ENCODE measurements around the gene PCDH12.

The PCDH12 gene

DNA sequence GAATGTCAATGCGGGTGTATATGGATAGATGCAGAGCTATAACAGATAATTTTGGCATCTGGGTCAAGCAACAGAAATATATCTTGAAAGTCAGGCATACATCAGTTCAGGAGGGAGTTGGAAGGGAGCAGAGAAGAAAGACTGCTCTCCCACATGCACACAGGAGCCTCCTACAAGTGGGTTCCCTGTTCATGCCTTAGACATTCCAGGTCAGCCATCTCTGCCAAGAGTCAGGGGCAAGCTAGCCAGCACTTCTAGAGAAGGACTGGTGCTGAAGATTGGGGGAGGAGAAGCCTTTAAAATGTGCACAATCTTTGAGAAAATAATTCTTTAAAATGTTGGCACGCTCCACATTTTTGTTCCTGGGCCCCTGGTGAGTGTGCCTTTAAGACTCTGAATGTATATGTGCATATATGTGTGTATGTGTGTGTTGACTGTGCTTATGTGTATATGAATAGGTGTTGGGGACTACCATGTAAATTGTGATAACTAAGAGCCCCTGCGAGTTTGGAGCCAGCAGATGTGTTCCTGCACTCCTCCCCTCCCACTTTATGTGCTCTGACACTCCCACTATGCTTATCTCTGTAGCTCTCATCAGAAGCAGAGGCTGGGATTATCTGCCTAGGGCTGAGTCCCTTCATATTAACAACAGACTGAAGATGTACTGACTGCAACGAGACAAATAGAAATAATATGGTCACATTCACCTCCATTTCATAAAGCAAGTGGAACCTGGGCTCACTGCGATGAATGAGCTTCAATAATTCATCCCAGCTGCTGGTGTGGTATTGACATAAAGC lies 55.8 kb downstream of the PCDH12 start:
- no peak overlapping the region for H2AK5ac ChIP-seq (ENCODE audit: low read length)
- no peak overlapping the region for H2BK5ac ChIP-seq (ENCODE audit: low read depth, low read length, poor library complexity)
- H3K14ac ChIP-seq (ENCODE audit: low read length): no peak overlapping the region
- H2BK120ac ChIP-seq (ENCODE audit: insufficient read depth, low read length, poor library complexity): no peak overlapping the region
- no peak overlapping the region for H3K4me2 ChIP-seq (ENCODE audit: low read length)
- H3K36me3 ChIP-seq (ENCODE audit: control insufficient read depth in 1 of 2, insufficient read depth in 2 of 2, low read length in 2 of 2): no peaks in the 10 kb centered on the region
- no peaks in the 10 kb centered on the region for H3K79me2 ChIP-seq (ENCODE audit: control insufficient read depth, insufficient read depth, low read length, poor library complexity)
- H3K9me3 ChIP-seq (ENCODE audit: insufficient read depth, low read depth, low read length): no peaks in the 10 kb centered on the region
- no peak overlapping the region for H3K9ac ChIP-seq (ENCODE audit: low read length)
- no peak overlapping the region for H3K27ac ChIP-seq (ENCODE audit: low read depth, low read length)
- no peak overlapping the region for H3K23ac ChIP-seq (ENCODE audit: low read length)
- no peaks in the 10 kb centered on the region for H3K4me1 ChIP-seq (ENCODE audit: control insufficient read depth in 1 of 2, insufficient read depth in 2 of 2, low read length in 2 of 2)
- H2AFZ ChIP-seq (ENCODE audit: insufficient read depth, low read length, poor library complexity): no peak overlapping the region
- no peaks in the 10 kb centered on the region for H3K27me3 ChIP-seq (ENCODE audit: insufficient read depth, low read length)
- H3K18ac ChIP-seq (ENCODE audit: low read length): no peak overlapping the region
- H4K12ac ChIP-seq (ENCODE audit: low read depth, low read length): no peak overlapping the region
- no peak overlapping the region for H3K4me3 ChIP-seq (ENCODE audit: low read depth, low read length)
- H2BK12ac ChIP-seq (ENCODE audit: low read length): no peak overlapping the region
- no peaks in the 10 kb centered on the region for H3K79me1 ChIP-seq (ENCODE audit: low read length)
- H4K91ac ChIP-seq (ENCODE audit: low read depth, low read length): no peak overlapping the region
- H4K8ac ChIP-seq (ENCODE audit: low read depth, low read length): no peak overlapping the region
- no CpG with 5 or more reads among the region's 5 CpGs for WGBS (ENCODE audit: extremely low coverage, insufficient coverage, insufficient read length)
- DNase-seq: no peak
- no peak overlapping the region for H3K4ac ChIP-seq (ENCODE audit: low read depth, low read length)

DNA sequence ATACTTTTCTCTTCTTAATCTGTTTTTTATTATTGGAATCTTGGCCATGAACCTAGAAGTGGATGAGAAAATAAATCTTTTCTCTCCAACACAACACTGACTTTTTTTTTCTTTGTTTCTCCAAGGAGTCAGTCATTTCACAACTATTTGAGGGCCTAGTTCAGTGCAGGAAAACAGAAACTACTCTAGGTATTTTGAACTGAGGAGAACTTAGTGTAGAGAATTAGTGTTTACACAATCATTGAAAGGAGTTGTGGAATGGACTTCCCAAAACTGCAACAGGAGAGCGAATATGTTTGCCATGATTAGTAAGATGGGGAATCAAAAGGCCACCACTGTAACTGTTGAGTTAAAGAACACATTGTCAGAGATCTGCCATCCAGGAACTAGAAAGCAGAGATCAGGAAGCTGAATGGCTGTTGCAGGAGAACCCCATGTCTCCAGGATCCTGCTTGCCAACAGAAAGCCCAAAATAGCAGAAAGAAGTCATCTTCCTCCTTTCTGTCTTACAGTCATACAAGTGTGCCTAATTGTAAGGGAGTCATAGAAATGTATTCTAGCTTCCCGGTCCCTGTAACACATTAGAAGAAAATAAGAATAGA lies 59.5 kb downstream of the PCDH12 start:
- WGBS (ENCODE audit: extremely low coverage, insufficient coverage, insufficient read length): no CpG with 5 or more reads among the region's 2 CpGs
- Histone ChIP-seq H2BK5ac (ENCODE audit: low read depth, low read length, poor library complexity) (no peak overlapping the region), H3K36me3 (ENCODE audit: control insufficient read depth in 1 of 2, insufficient read depth in 2 of 2, low read length in 2 of 2) (no peaks in the 10 kb centered on the region), H3K27me3 (ENCODE audit: insufficient read depth, low read length) (no peaks in the 10 kb centered on the region), H3K9me3 (ENCODE audit: insufficient read depth, low read depth, low read length) (peaks cover 2% of the 10 kb centered on the region), H2AK5ac (ENCODE audit: low read length) (no peak overlapping the region), H3K4me2 (ENCODE audit: low read length) (no peak overlapping the region), H3K4me3 (ENCODE audit: low read depth, low read length) (no peak overlapping the region), H3K23ac (ENCODE audit: low read length) (no peak overlapping the region), H3K79me1 (ENCODE audit: low read length) (no peaks in the 10 kb centered on the region), H3K79me2 (ENCODE audit: control insufficient read depth, insufficient read depth, low read length, poor library complexity) (no peaks in the 10 kb centered on the region), H3K9ac (ENCODE audit: low read length) (no peak overlapping the region), H4K12ac (ENCODE audit: low read depth, low read length) (no peak overlapping the region), H3K4me1 (ENCODE audit: control insufficient read depth in 1 of 2, insufficient read depth in 2 of 2, low read length in 2 of 2) (no peaks in the 10 kb centered on the region), H3K18ac (ENCODE audit: low read length) (no peak overlapping the region), H3K14ac (ENCODE audit: low read length) (no peak overlapping the region), H3K27ac (ENCODE audit: low read depth, low read length) (no peak overlapping the region), H2AFZ (ENCODE audit: insufficient read depth, low read length, poor library complexity) (no peak overlapping the region), H3K4ac (ENCODE audit: low read depth, low read length) (no peak overlapping the region), H4K91ac (ENCODE audit: low read depth, low read length) (no peak overlapping the region), H2BK12ac (ENCODE audit: low read length) (no peak overlapping the region), H4K8ac (ENCODE audit: low read depth, low read length) (no peak overlapping the region), H2BK120ac (ENCODE audit: insufficient read depth, low read length, poor library complexity) (no peak overlapping the region)
- DNase-seq: peak in 1 of 2 donors; percentile 13

DNA sequence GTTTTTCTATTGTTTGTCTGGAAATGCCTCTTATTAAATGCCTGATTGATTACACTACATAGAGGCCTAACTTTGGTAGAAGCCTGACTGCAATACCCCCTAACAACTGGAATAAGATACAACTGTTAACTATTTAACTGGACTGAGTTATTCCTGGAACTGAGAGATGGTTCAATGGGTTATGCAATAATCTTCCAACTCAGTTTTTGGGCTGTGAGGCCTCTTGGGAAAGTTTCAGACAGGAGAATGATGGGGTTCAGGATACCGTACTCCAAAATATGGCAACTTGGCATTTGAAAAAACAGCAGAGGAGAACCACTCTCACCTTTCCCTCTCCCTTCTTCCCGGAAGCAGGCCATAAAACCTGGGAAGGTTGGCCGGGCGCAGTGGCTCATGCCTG lies 60.6 kb downstream of the PCDH12 start:
- H3K36me3 ChIP-seq (ENCODE audit: control insufficient read depth in 1 of 2, insufficient read depth in 2 of 2, low read length in 2 of 2): no peaks in the 10 kb centered on the region
- no peaks in the 10 kb centered on the region for H3K79me2 ChIP-seq (ENCODE audit: control insufficient read depth, insufficient read depth, low read length, poor library complexity)
- no peaks in the 10 kb centered on the region for H3K4me1 ChIP-seq (ENCODE audit: control insufficient read depth in 1 of 2, insufficient read depth in 2 of 2, low read length in 2 of 2)
- H4K12ac ChIP-seq (ENCODE audit: low read depth, low read length): no peak overlapping the region
- no CpG with 5 or more reads among the region's 4 CpGs for WGBS (ENCODE audit: extremely low coverage, insufficient coverage, insufficient read length)
- H2BK12ac ChIP-seq (ENCODE audit: low read length): no peak overlapping the region
- DNase-seq: no peak
- no peak overlapping the region for H2BK5ac ChIP-seq (ENCODE audit: low read depth, low read length, poor library complexity)
- no peak overlapping the region for H4K8ac ChIP-seq (ENCODE audit: low read depth, low read length)
- no peak overlapping the region for H3K23ac ChIP-seq (ENCODE audit: low read length)
- H3K18ac ChIP-seq (ENCODE audit: low read length): no peak overlapping the region
- H3K27ac ChIP-seq (ENCODE audit: low read depth, low read length): no peak overlapping the region
- no peak overlapping the region for H2AFZ ChIP-seq (ENCODE audit: insufficient read depth, low read length, poor library complexity)
- no peak overlapping the region for H4K91ac ChIP-seq (ENCODE audit: low read depth, low read length)
- H3K14ac ChIP-seq (ENCODE audit: low read length): no peak overlapping the region
- no peak overlapping the region for H3K4me3 ChIP-seq (ENCODE audit: low read depth, low read length)
- H3K27me3 ChIP-seq (ENCODE audit: insufficient read depth, low read length): no peaks in the 10 kb centered on the region
- no peak overlapping the region for H2AK5ac ChIP-seq (ENCODE audit: low read length)
- no peak overlapping the region for H3K4ac ChIP-seq (ENCODE audit: low read depth, low read length)
- peaks cover 2% of the 10 kb centered on the region for H3K9me3 ChIP-seq (ENCODE audit: insufficient read depth, low read depth, low read length)
- no peak overlapping the region for H3K4me2 ChIP-seq (ENCODE audit: low read length)
- H3K79me1 ChIP-seq (ENCODE audit: low read length): no peaks in the 10 kb centered on the region
- H3K9ac ChIP-seq (ENCODE audit: low read length): no peak overlapping the region
- H2BK120ac ChIP-seq (ENCODE audit: insufficient read depth, low read length, poor library complexity): no peak overlapping the region
